ENCODE data around the gene ARID3A.
"Not testable (repeated sequence)": the region's sequence is repeated elsewhere in the genome, so short reads cannot be mapped to it uniquely, and the experiment has no call there.

ARID3A gene

DNA sequence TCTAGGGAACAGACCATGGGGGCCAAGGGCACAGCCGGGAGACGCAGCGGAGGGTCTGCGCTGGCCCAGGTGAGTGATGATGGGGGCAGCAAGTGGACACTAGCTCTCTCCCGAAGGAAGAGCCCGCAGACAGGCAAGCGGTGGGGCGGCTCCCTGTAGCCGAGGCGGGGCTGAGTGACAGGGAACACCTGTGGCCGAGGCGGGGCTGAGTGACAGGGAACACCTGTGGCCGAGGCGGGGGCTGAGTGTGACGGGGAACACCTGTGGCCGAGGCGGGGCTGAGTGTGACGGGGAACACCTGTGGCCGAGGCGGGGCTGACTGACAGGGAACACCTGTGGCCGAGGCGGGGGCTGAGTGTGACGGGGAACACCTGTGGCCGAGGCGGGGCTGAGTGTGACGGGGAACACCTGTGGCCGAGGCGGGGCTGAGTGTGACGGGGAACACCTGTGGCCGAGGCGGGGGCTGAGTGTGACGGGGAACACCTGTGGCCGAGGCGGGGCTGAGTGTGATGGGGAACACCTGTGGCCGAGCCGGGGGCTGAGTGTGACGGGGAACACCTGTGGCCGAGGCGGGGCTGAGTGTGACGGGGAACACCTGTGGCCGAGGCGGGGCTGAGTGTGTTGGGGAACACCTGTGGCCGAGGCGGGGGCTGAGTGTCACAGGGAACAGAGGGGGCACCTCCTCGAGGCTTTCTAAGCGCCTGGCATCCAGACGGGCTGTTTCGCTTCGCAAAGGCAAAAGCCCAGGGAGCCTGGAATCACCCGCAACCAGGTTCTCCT lies 34.2 kb upstream of the ARID3A start:
- DNase-seq: not testable (repeated sequence)

DNA sequence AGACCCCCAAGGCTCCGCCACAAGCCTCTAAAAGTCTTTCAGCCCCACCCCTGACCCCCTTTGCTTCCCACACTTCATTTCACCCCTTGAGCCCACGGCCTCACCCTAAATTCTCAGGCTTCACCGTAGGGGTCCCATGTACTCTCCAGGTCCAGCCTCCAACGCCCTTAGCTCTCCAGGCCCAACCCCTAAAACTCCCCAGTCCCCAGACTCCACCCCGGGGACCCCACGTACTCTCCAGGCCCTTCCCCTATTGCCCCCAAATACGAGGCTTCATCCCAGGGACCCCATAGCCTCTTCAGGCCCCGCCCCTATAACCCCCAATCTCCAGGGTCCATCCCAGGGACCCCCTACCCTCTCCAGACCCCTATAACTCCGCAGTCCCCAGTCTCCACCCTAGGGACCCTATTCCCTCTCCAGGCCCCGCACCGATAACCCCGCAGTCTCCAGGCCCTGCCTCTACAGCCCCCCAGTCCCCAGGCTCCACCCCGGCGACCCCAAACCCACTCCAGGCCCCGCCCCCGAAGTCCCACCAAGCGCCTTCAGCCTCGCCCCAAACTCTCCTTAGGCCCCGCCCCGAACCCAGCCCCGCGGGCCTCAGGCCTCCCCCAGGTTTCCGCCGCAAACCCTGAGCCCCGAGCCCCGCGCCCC lies 33.5 kb upstream of the ARID3A start:
- DNase-seq: peak; percentile 26

DNA sequence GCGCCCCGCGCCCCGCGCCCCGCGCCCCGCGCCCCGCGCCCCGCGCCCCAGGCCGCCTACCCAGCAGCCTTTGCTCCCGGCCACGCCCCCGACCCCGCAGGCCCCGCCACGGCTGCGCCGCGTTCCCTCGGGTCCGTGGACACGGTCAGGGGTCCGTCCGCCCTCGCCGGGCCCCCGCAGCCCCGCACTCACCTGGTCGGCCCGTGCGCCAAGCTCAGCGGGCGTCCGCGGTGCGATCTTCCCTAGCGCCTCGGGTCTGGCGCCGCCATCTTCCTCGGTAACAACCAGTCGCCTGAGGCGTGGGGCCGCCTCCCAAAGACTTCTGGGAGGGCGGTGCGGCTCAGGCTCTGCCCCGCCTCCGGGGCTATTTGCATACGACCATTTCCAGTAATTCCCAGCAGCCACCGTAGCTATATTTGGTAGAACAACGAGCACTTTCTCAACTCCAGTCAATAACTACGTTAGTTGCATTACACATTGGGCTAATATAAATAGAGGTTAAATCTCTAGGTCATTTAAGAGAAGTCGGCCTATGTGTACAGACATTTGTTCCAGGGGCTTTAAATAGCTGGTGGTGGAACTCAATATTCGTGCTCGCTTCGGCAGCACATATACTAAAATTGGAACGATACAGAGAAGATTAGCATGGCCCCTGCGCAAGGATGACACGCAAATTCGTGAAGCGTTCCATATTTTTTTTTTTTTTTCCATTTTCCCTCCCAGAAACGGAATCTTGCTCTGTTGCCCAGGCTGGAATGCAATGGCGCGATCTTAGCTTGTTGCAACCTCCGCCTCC lies 32.7 kb upstream of the ARID3A start, which contains the start of the genes MED16 and RNU6-9:
TSS of gene MED16 (minus strand) at position 294 of the 796 bp plus-strand sequence. CDS start 2,056 bp downstream, outside the sequence.
TSS of gene RNU6-9 (plus strand) at position 591 of the 796 bp plus-strand sequence.
- peak; percentile 97 for DNase-seq

DNA sequence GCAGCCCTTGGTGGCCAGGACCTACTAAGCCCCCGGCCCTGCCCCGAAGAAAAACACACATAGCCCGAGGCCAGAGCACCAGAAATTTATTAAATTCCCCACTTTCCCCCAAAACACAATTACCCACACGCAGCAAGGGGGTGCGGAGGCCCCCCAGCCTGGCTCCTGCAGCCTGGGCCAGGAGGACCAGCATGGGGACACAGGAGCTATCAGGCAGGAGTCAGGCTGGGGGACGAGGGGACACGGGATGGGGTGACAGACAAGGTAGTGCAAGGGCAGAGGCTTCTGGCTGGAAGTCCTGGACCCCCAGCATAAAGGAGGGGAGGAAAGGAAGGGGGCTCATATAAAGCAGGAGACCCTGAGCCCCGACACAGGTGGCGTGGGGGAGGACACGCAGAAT lies 29.4 kb upstream of the ARID3A start:
- DNase-seq: no peak

DNA sequence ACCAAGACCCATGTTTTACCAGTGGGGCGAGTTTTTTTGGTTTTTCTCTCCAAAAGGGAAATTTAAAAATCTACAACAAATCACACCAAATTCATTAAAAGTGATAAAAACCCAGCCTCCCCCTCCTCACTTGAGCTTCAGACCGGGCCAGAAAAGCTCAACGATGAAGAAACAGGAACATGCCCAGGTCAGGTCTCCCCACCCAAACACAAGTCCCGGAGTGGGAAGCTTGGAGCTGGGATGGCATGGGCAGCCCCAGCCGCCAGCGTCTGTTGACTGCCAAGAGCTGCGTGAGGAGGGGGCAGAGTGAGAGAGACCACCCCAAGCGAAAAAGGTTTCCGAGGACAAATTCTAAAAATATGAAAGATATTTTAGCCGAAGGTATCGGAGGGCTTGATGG lies 28.8 kb upstream of the ARID3A start:
- DNase-seq: no peak

DNA sequence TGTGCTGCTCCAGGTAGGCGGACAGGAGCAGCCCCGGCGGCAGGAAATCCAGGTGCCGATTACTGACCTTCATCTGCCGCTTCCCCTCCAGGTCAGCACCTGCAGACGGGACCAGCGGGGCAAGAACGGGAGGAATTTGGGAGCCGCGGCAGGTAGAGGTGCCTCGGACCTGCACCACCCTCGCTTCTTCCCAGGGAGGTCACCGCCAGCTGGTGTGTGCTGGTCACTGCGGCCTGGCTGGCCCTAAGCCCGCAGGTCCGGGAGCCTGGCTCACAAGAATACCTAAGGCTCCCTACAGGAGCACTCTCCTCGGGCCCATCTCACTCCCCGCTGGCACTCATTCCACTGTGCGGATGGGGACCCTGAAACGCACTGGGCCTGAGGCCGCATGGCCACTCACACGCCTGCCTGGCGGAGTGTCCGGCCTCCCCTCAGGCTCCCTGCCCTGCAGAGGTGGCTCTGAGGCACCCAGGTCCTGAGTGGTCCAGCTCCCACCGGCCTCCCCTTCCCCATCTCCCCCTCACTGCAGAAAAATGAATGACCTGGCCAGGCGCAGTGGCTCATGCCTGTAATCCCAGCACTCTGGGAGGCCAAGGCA lies 28.3 kb upstream of the ARID3A start:
- DNase-seq: no peak

DNA sequence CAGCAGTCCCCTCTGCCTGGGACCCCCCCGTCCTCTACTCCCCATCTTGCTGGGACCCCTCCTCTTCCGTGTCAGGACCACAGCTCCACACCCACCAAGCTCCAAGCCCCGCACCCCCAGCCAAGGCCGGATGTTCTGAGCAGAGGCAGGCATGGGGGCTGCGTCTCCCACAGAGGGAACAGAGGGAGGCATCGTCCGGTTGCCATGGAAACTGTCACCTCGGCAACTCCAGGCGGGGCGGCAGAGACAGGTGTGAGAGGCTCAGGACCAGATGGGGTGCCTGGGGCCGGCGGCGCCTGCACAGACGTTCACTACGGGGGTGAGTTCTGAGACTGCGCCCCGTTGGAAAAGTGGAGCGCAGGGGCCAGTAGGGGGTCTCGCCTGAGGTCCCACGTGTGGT lies 27.2 kb upstream of the ARID3A start:
- DNase-seq: no peak

DNA sequence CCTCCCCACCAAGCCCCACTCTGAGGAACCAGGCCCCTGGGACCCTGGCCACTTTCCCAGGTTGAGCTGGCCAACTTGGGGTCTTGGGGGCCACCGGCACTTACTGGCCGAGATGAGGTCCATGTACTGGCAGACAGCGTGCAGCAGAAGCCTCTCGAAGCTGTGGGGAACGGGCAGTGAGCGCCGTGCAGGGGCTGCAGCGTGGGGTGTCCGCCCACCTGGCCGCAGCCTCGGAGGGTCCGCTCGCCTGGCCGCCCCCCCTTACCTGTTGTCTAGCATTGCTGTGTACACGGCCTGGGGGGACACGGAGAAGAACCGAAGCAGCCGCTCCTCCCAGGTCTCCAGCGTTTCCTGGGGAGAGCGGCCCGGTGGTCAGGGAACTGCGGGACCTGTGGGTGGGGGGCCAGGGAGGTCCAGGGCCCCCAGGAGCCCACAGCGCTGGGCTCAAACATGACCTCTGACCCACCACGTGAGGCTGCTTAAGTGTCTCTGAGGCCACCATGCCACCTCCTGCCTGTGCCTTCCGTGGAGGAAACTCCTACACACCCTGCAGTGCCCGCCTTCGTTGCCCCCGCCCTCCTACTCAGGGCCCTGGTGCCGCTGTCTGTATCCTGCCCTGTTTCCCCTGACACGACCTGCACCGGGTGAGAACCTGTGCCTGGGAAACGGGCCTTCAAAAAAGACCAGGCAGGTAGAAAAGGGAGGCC lies 26.3 kb upstream of the ARID3A start:
- no peak for DNase-seq

DNA sequence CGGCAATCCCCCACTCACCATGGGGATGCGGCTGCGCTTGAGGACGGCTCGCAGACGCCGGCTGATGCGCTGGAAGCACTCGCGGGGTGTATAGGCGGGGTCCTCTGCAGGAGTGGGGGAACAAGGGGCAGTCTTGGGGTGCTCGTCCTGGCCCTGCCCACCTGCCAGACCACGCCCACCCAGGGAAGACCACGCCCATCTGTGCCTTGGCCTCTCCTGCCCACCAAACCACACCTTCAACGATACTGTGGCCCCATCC lies 25.9 kb upstream of the ARID3A start:
- no peak for DNase-seq

DNA sequence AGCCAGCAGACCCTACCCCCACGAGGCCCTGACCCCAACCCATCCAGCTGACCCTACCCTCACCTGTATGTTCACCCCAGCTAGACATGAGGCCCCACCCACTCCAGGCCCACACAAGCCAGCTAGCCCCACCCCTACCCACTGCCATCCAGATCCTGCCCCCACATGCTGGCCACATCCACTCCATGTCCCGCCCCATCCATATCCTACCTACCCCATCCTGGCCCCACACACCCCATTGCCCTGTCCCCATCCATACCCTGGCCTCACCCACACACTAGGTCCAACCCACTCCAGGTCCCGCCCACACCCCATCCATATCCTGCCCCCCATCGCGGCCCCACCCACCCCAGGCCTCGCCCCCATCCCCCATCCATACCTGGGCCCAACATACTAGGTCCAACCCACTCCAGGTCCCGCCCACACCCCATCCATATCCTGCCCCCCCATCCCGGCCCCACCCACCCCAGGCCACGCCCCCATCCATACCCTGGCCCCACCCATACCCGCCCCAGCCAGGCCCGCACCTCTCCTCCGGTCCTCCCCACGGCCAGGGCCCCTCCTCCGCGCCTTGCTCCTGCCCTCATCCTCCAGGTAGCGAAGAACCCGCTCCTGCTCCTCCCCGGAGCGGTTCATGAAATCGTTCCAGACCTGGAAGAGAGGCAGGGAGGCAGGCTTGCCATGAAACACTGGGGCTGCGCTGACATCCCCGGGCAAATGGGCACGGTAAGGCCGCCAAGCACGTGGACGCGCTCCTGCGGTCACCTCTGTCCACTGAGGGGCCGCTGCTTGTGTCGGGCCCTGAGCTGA lies 25.3 kb upstream of the ARID3A start:
- no peak for DNase-seq

DNA sequence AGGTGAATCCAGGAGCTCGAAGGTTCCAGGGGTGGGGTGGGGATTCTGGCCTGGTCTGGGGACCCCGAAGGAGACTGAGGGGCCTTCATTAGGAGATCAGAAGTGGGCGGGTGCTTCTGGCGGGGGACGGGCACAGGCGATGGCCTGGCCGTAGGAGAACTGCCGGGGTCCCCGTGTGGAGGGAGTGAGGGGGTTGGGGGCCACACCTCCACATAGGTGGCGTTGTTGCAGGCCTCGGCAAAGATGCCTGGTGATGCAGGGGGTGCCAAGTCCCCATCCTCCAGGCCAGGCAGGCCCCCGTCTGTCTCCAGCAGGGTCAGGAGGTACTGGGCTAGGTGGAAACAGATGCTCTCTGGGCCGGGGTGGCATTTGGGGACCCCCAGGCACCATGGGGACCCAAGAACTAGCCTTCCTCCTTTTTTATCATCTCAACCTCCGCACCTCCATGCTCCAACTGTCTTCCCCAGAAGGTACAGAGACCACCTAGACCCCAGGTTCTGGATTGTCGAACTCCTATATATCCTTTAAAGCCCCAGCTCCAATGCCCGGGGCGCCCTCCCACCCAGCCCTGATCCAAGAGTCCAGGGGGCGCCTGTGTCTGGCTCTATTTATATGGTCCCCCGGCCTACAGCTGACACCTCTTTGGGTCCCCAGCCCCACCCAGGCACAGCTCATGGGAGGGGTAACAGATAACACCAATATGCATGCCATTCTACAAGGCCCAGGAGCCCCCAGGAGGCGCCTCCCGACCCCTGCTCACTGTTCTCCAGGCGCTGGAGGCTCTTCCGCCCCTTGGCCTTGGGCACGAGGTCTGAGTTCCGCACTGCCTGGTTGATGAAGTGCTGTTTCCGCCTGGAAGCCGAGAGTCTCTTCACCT lies 24.4 kb upstream of the ARID3A start:
- DNase-seq: no peak

DNA sequence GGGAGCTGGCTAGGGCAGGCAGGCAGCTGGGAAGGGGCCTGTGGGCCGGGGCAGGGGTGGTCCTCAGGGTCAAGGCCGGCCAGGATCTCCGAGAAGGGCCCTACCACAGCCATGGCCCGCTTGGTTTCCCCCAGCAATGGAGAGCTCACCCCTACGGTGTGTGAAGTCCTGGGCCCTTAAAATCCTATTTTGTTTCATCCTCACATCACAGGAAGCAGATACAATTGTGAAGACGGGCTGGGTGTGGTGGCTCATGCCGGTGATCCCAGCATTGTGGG lies 23.8 kb upstream of the ARID3A start:
- no peak for DNase-seq

DNA sequence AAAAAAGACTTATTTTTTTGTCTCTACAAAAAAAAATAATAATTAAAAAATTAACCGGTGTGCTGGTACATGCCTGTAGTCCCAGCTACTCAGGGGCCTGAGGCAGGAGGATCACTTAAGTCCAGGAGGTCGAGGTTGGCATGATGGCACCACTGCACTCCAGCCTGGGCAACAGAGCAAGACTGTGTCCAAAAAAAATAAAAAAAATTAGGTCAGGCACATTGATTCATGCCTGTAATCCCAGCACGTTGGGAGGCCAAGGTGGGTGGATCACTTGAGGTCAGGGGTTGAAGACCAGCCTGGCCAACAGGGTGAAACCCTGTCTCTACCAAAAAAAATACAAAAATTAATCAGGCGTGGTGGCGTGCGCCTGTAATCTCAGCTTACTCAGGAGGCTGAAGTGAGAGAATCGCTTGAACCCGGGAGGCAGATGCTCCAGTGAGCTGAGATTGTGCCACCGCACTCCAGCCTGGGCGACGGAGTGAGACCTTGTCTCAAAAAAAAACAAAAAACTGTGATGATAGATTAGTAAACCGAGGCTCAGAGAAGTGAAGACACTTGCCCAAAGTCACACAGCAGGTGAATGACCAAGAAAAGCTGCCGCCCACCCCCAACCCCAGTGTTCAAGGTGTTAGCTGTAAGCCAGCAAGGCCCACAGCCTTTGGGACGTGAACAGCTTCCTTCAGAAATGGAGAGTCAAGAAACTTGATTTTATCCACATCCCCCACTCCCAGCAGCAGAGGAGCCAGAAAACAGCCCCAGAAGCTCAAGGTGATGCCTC lies 23.2 kb upstream of the ARID3A start:
- DNase-seq: no peak

DNA sequence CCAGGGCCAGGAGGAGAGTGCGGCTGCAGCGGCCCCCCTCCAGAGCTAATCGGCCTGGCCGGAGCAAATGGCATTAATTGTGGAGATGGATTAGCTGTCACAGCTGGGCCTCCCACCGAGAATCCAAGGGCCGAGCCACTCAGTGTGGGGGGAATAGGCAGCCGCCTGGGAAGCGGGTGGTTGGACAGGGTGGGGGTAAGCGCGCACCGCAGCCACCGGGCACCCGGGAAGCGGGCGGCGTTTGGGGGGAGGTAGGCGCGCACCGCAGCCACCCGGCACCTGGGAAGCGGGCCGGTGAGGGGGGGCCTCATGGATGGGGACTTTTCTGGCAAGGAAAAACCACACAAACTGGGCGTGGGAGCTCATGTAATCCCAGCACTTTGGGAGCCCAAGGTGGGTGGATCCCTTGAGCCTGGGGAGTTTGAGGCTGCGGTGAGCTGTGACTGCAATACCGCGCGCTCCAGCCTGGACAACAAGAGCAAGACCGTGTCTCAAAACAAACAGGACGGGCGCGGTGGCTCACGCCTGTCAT lies 22.5 kb upstream of the ARID3A start:
- no peak for DNase-seq

DNA sequence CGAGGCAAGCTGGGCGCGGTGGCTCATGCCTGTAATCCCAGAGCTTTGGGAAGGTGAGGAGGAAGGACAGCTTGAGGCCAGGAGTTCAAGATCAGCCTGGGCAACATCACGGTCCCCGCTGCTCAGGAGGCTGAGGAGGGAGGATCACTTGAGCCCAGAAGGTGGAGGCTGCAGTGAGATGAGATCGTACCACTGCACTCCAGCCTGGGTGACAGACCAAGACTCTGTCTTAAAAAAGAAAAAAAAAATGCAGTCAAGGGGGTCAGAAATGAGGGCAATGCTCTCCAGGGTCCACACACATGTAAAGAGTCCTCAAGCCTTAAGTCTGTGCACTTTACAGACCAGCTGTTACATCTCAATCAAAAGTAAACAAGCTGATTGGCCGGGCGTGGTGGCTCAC lies 21.3 kb upstream of the ARID3A start:
- DNase-seq: no peak

DNA sequence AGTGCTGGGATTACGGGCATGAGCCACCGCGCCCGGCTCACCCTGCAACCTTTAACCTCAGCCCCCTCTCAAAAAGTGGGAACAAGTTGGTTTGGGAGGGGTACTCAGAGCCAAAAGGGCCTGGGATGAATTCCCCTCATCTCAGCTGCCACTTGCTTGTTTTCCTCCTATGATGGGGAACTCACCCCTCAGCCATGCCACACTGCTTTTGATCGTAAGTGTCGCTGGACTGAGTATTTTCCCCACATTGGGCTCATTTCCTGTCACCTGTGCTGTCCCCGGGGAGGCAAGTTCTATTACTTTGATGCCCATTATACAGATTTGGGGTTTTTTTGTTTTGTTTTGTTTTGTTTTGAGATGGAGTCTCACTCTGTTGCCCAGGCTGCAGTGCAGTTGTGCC lies 19.4 kb upstream of the ARID3A start:
- no peak for DNase-seq

DNA sequence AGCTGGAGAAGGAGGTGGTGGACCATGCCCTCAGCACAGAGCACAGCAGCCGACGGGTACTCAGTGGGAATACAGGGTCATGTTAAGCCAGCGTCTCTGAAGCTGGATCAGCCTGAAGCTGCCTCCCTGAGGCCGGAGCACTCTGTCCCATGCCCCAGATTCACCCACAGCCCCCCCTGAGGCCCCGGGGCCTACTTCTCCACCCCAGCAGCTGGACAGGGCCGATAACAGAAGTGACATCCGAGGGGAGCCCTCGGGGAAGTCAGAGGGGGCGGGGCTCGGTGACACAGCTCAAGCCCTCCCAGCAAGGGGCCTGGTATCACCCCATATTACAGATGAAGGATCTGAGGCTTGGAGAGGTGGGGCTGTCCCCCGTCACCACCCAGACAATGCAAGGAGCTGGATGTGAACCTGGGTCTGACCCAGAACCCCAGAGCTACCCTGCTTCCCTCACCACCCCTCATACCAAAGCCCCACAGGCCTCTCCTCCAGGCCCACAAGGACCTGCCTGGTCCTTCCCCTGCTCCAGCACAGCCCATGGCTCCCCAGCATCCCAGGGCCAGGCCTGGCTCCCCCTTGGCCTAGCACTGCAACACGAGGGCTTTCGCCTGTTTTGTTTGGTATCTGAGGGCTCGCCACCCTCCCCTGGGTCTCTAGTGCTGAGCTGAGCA lies 18.5 kb upstream of the ARID3A start:
- no peak for DNase-seq

DNA sequence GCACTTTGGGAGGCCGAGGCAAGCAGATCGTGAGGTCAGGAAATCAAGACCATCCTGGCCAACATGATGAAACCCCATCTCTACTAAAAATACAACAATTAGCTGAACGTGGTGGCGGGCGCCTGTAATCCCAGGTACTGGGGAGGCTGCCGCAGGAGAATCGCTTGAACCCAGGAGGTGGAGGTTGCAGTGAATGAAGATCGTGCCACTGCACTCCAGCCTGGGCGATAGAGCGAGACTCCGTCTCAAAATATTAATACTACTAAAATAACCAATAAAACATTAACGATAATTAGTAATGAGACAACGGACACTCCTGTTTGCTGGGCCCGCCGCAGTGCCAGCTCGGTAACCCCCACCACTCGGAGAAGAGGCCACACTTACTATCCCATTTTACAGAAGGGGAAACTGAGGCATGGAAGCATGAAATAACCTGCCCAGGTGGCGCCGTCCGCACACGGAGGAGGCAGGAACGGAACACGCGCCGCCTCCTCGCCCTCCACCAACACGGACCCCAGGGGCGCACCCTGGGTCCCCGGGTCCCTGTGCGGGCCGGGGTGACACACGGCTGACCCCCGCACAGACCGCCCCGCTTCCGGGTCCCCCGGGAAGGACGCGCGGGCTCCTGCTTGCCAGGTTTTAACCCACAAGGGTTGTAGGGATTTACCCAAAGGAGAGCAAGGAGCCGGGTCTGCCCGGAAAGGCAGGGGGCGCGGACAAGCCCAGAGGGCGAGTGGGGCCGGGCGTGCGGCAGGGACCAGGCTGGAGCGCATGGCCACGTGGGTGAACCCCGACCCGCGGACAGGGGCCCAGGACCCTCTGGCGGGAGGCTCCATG lies 14.4 kb upstream of the ARID3A start:
- DNase-seq: no peak
